Spleen (tissue), 11 donors: ENCODE results near the gene BOLL. TPM values are rescaled to one million over a fixed set of nuclear protein-coding genes. Genes with fewer than 3 reads are reported as not detected.

Source experiments
- DNase-seq: peaks from one replicate; pipeline ENCODE4 v3.0.0-alpha.2; 2020
- H3K27ac ChIP-seq, 8 donors: fragments of 200-600 bp; sonication (generic) in 7 of 8; 1 replicate in 4 of 8; 2 replicates in 4 of 8; pipeline versions ENCODE4 v1.5.0 to v1.8.0; 2016 to 2021; ENCODE audit warnings: inconsistent platforms in 4 of 8, mild to moderate bottlenecking in 4 of 8, moderate library complexity in 1 of 8
- H3K27me3 ChIP-seq, 7 donors: fragments of 200-600 bp; sonication (generic) in 6 of 7; replicated peaks in 1 of 7; 1 replicate in 4 of 7; 2 replicates in 3 of 7; pipeline versions ENCODE4 v1.5.0 to v1.8.0; 2016 to 2021; ENCODE audit warnings: inconsistent platforms in 3 of 7, mild to moderate bottlenecking in 1 of 7
- H3K36me3 ChIP-seq, 6 donors: fragments of 200-600 bp; sonication (generic) in 5 of 6; 1 replicate in 4 of 6; 2 replicates in 2 of 6; pipeline versions ENCODE4 v1.5.0 to v1.8.0; 2016 to 2021; ENCODE audit warnings: inconsistent platforms in 2 of 6
- H3K4me1 ChIP-seq, 6 donors: fragments of 200-600 bp; sonication (generic) in 5 of 6; 1 replicate in 3 of 6; 2 replicates in 3 of 6; pipeline versions ENCODE4 v1.5.0 to v1.8.0; 2016 to 2021; ENCODE audit warnings: inconsistent platforms in 3 of 6
- H3K4me3 ChIP-seq, 8 donors: fragments of 200-600 bp; sonication (generic) in 7 of 8; 1 replicate in 4 of 8; 2 replicates in 4 of 8; pipeline versions ENCODE4 v1.5.0 to v1.8.0; 2016 to 2021; ENCODE audit warnings: inconsistent platforms in 4 of 8, mild to moderate bottlenecking in 4 of 8, moderate library complexity in 2 of 8
- H3K9me3 ChIP-seq, 8 donors: fragments of 200-600 bp; sonication (generic) in 7 of 8; 1 replicate in 4 of 8; 2 replicates in 4 of 8; pipeline versions ENCODE4 v1.5.0 to v1.8.0; 2016 to 2021; ENCODE audit warnings: inconsistent platforms in 4 of 8
- CTCF ChIP-seq, 11 experiments: fragments of 200-600 bp in 7 of 11; fragments of 450-650 bp in 4 of 11; sonication (generic) in 4 of 11; IDR thresholded peaks in 8 of 11; conservative IDR thresholded peaks in 3 of 11; 1 replicate in 7 of 11; 2 replicates in 4 of 11; pipeline versions ENCODE4 v1.4.0 to v1.8.0; 2016 to 2021; ENCODE audit warnings: antibody characterized with exemption in 11 of 11, inconsistent platforms in 4 of 11, mild to moderate bottlenecking in 1 of 11
- POLR2A ChIP-seq, 3 donors: fragments of 450-650 bp; IDR thresholded peaks; one replicate each; pipeline ENCODE4 v1.5.1; 2017; ENCODE audit warnings: antibody characterized with exemption in 3 of 3, mild to moderate bottlenecking in 1 of 3
- POLR2AphosphoS5 ChIP-seq, 3 donors: sonication (generic); formaldehyde crosslinking; IDR thresholded peaks; one replicate each; pipeline ENCODE4 v1.5.1; 2017; ENCODE audit warnings: antibody characterized with exemption in 3 of 3
- WGBS, 5 donors: extraction: QIAGEN DNeasy Blood & Tissue Kit in 3 of 5; methylation state at CpG; one replicate each; pipeline versions ENCODE4 v1.1.5 to v1.1.7; 2013 to 2018; 5-methylcytosine and 5-hydroxymethylcytosine counted together
- intact Hi-C: fragments of 100-400 bp; cut with DNase I; formaldehyde crosslinking; loops from one replicate; pipeline ENCODE4 v1.15.0; 2023; ENCODE audit warnings: low total_unique reads
- polyA plus RNA-seq, 3 donors: library from polyadenylated mRNA; stranded (reverse); fragments of 200-250 nt; gene quantifications; one replicate each; pipeline ENCODE4 v1.2.1, GENCODE V29; 2013
- total RNA-seq, 7 donors: library from RNA; depleted of rRNA in 3 of 7; stranded (reverse); fragments of >200 nt in 3 of 7; fragmentation: NEBNext Ultra II Directional in 4 of 7; extraction: Animal tissue kit (Norgen Biotek cat#: 25700) in 4 of 7; gene quantifications; one replicate each; pipeline versions ENCODE4 v1.1.0 to v1.2.1, GENCODE V29; 2016 to 2021
- donor health status: healthy with polysubstance abuse.
- donor health status: DM: no; HTN: no; CAD: no; lungs with moderate emphysema.
- donor health status: DM: no; HTN: no; CAD: no.
- donor health status: Bipolar disorder and iron deficiency.
- donor health status: healthy.
- donor health status: DM: no; HTN: no; CAD: no.
- donor health status: DM: yes; HTN: yes; CAD: no.

The BOLL gene
- total and polyA plus RNA-seq, 10 donors, result not detected

GRCh38 chr2:197805715-197806633, 20.9 kb upstream of the BOLL start:
- Histone ChIP-seq H3K4me1 (peaks cover 18 to 46% (median 28%) of the 10 kb centered on the region in 6 donors), H3K9me3 (no peaks in the 10 kb centered on the region), H3K4me3 (peak overlapping the region; percentile 59 to 89 (median 72)), H3K27me3 (peaks cover 0 to 53% (median 30%) of the 10 kb centered on the region in 7 donors), H3K36me3 (no peaks in the 10 kb centered on the region), H3K27ac (peak overlapping the region in 3 of 8 donors; percentile 75 to 87 (median 78))
- no peak for DNase-seq
- TF ChIP-seq POLR2A (IDR thresholded peaks at IDR 0.05) (no peak), POLR2AphosphoS5 (IDR thresholded peaks at IDR 0.05) (no peak), CTCF (IDR thresholded peaks at IDR 0.05 in 8 of 11, conservative IDR thresholded peaks at IDR 0.05 in 3 of 11) (no peak)
- WGBS, 5 donors, result 22 to 46% (median 32%) methylated on average over 11 of the region's 11 CpGs
- intact Hi-C loops, result no loop called here

DNA sequence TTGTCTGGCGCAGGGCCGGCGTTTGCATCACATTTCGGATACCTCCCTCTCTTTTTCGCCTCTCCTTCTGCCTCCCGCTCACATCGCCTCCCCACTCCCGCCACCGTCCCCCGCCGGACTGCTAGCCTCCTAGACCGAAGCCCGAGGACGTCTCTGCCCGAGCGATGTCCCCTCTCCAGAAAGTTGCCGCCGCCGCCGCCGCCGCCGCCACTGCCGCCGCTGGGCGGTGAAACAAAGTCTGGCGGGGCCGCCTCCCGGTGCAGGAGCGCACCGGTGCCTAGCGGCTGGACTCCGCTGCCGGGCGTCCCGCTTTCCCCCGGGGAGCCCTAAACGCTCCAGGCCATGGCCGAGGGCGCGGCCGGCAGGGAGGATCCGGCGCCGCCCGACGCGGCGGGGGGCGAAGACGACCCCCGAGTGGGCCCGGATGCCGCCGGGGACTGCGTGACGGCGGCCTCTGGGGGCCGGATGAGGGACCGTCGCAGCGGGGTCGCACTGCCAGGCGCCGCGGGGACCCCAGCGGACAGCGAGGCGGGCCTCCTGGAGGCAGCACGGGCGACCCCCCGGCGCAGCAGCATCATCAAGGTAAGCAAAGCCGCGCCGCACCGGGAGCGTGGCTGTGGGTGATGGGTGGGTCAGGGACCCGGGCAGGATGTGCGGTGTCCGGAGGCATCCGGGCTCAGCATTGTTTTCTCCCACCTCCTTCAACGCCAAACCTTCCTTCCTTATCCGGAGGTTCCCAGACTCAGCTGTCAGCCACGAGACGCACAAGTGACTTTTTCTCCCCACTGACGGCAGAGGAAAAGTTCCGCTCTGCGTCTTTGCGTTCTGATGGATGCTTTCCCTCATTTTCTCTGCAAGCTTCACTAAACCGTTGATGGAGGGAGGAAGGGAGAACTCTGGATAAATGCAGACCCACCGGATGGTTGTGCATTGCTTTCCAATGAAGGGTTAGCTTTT, 19.9 kb upstream of the BOLL start:
- DNase-seq, result peak; percentile 82
- peaks cover 18 to 46% (median 28%) of the 10 kb centered on the region in 6 donors for H3K4me1 ChIP-seq
- TF ChIP-seq POLR2A (IDR thresholded peaks at IDR 0.05), result no peak
- TF ChIP-seq CTCF (IDR thresholded peaks at IDR 0.05 in 8 of 11, conservative IDR thresholded peaks at IDR 0.05 in 3 of 11), result peak in 2 of 11 experiments; percentile 13 to 29
- no peak for TF ChIP-seq POLR2AphosphoS5 (IDR thresholded peaks at IDR 0.05)
- peak overlapping the region; percentile 59 to 89 (median 72) for H3K4me3 ChIP-seq
- no peaks in the 10 kb centered on the region for H3K36me3 ChIP-seq
- intact Hi-C loops, result loop anchor here (5.0 kb wide), 2 partner anchors 322 to 492 kb away; no protein-coding TSS in a partner anchor
- H3K27me3 ChIP-seq, result peaks cover 0 to 62% (median 36%) of the 10 kb centered on the region in 7 donors
- no peaks in the 10 kb centered on the region for H3K9me3 ChIP-seq
- peak overlapping the region; percentile 8 to 87 (median 68) for H3K27ac ChIP-seq
- WGBS, 5 donors, result 0 to 1% (median 1%) methylated on average over 61 to 92 of the region's 92 CpGs

DNA sequence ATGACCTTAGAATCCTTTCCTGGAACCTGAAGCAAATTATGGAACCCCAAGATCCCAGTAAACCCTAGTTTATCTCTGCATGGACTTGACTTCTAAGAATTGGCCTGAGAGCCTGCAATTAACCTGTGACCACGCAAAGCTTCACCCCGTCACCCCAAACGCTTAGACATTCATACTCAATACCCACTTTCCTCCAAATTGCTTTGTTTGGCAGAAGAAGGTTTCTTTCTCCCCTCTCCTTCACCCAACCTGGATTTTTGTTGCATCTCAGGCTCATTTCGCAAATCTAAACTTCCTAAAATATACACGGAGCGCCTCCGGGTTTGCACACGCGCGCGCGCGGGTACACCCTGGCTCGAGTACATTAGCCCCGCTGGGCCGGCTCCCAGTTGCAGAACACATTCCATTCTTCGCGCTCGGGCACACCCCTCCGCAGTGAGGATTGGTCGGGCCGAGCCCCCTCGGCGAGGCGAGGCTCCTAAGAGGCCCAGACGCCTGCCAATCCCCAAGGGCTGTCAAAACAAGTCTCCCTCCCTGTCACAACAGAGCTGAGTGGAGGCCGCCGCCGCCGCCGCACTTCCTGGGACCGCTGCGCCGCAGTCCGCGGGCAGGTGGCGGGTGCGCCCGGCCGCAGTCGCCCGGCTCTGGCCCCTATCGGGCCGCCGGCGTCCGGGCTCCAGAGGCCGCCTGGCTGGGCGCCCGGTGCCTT, 19.1 kb upstream of the BOLL start, which contains the start of gene PLCL1:
PLCL1 (plus strand) TSS at position 545 of the 709 bp plus-strand sequence.
- WGBS, 5 donors, result 1 to 2% (median 1%) methylated on average over 13 to 50 of the region's 50 CpGs
- TF ChIP-seq POLR2A (IDR thresholded peaks at IDR 0.05) (no peak), POLR2AphosphoS5 (IDR thresholded peaks at IDR 0.05) (peak; percentile 44 to 82 (median 75)), CTCF (IDR thresholded peaks at IDR 0.05 in 8 of 11, conservative IDR thresholded peaks at IDR 0.05 in 3 of 11) (peak in 3 of 11 experiments; percentile 12 to 22 (median 15))
- Histone ChIP-seq H3K36me3 (no peaks in the 10 kb centered on the region), H3K9me3 (no peaks in the 10 kb centered on the region), H3K4me3 (peak within 1 kb of the TSS; percentile 59 to 89 (median 72)), H3K27ac (peak within 1 kb of the TSS; percentile 8 to 87 (median 68)), H3K27me3 (peaks cover 0 to 71% (median 44%) of the 10 kb centered on the region in 7 donors), H3K4me1 (peaks cover 18 to 46% (median 28%) of the 10 kb centered on the region in 6 donors)
- intact Hi-C loops, result loop anchor here (5.0 kb wide), 2 partner anchors 323 to 493 kb away; no protein-coding TSS in a partner anchor
- DNase-seq, result peak; percentile 94
